HL-60 (cell line): ENCODE data around the gene SARS2.

ENCODE experiments used
- DNase-seq, 2 experiments: peaks; one replicate each; pipeline ENCODE4 v3.0.0-alpha.2; 2010 to 2020; ENCODE audit warnings: low read depth in 1 of 2, low spot score in 1 of 2
- H3K27ac ChIP-seq: fragments of 250-450 bp; sonication (Bioruptor Pico); replicated peaks from 2 replicates; pipeline ENCODE4 v1.5.1; 2020; ENCODE audit warnings: mild to moderate bottlenecking, moderate library complexity
- H3K27me3 ChIP-seq: fragments of 250-450 bp; sonication (Bioruptor Pico); 2 replicates; pipeline ENCODE4 v1.5.1; 2021; ENCODE audit warnings: mild to moderate bottlenecking, moderate library complexity; ENCODE audit not compliant: insufficient read depth, poor library complexity, severe bottlenecking
- H3K4me3 ChIP-seq: replicated peaks from 2 replicates; pipeline ENCODE4 v1.5.1; 2011; ENCODE audit warnings: mild to moderate bottlenecking, control low read depth, low read length; ENCODE audit not compliant: insufficient read depth
- GABPA ChIP-seq: IDR thresholded peaks from 2 replicates; pipeline ENCODE4 v1.6.1; 2012; ENCODE audit warnings: low read depth
- POLR2AphosphoS5 ChIP-seq: IDR thresholded peaks from 2 replicates; pipeline ENCODE4 v1.6.1; 2012; ENCODE audit warnings: low read depth
- SPI1 ChIP-seq: IDR thresholded peaks from 2 replicates; pipeline ENCODE4 v1.6.1; 2012; ENCODE audit warnings: low read depth, mild to moderate bottlenecking, borderline replicate concordance
- TF ChIP-seq, protein P1 (sequence below): IDR thresholded peaks from one replicate; pipeline ENCODE4 v1.5.1; 2011; ENCODE audit warnings: low read length, control low read depth, inconsistent platforms; ENCODE audit not compliant: insufficient read depth
- TF ChIP-seq, protein P2 (sequence below): IDR thresholded peaks from 2 replicates; pipeline ENCODE4 v1.6.1; 2012; ENCODE audit warnings: low read depth; ENCODE audit not compliant: insufficient replicate concordance

Gene SARS2

DNA sequence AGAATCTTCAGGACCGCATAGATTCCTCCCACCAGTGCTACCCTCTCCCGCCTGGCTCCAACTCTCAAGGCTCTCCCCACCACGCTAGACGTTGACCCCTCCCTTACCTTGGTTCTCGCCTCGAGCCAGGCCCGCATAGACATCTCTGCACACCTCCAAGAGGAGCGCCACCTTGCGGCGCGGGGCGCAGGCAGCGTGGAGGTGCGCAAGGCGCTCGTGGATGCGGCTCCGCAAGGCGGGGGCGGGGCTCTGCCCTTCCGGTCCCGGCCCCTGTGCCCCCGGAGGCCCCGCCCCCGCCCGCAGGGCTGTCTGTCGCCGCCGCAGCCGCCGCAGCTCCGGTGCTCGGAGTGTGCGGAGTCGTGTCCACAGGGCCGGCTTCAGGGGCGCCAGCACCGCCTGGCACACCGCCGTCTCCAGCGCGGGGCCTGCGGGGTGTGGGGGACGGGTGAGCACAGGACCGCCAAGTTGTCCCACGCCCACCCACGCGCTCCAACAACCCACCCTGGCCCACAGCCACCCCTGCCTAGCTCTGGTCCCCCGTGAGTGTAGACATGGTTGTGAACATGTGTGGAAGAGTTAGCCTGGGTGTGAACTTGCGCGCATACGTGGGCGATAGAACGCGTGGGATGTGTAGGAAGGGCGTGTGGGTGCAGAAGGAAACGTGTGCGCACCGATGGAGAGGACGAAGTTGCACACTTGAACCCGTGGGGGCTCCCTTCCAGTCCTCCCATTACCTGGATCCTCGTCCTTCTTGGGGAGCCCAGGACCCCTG, 60.5 kb downstream of the SARS2 start:
- 0 out of 2 replicates have a peak overlapping the region, but pooled peaks have one; percentile 9 for H3K27ac ChIP-seq
- peak; percentile 88 to 92 for DNase-seq
- H3K4me3 ChIP-seq = peak overlapping the region; percentile 36
- H3K27me3 ChIP-seq = no peaks in the 10 kb centered on the region
- TF ChIP-seq, protein P1, sequence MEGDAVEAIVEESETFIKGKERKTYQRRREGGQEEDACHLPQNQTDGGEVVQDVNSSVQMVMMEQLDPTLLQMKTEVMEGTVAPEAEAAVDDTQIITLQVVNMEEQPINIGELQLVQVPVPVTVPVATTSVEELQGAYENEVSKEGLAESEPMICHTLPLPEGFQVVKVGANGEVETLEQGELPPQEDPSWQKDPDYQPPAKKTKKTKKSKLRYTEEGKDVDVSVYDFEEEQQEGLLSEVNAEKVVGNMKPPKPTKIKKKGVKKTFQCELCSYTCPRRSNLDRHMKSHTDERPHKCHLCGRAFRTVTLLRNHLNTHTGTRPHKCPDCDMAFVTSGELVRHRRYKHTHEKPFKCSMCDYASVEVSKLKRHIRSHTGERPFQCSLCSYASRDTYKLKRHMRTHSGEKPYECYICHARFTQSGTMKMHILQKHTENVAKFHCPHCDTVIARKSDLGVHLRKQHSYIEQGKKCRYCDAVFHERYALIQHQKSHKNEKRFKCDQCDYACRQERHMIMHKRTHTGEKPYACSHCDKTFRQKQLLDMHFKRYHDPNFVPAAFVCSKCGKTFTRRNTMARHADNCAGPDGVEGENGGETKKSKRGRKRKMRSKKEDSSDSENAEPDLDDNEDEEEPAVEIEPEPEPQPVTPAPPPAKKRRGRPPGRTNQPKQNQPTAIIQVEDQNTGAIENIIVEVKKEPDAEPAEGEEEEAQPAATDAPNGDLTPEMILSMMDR = peak; percentile 67
- no peak for TF ChIP-seq SPI1

DNA sequence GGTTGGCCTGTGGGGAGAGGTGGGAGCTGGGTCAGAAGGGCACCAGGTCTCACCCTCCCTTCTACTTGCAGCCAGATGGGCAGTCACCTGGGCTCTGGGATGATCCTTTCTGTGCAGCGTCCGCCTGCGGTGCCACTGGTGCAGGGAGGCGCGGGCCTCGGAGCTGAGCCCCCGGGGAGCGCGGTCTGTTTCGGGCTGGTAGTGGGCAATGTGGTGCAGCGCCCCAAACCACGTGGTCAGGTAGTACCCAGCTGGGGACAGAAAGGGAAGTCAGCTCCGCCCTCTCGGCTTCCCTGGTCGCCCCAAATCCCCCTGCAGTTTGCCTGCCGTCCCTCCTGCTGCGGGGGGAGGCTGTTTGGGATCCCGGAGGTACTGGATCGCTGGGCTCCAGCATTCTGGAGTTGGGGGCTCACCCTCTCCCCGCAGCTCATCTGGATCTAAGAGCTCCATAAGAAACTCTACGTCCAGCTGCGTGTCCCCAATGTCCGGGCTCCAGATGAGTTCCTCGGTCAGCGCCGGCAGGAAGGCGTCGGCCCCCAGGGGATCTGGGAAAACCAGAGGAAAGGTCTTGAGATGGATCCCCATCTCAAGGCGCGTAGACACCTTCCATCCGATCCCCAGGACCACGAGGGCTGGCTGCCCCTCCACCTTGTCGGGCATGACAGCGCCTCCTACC, 61.3 kb downstream of the SARS2 start:
- peak overlapping the region; percentile 36 for H3K4me3 ChIP-seq
- no peaks in the 10 kb centered on the region for H3K27me3 ChIP-seq
- TF ChIP-seq, protein P1 = no peak
- peak; percentile 45; the same call in 1 of the 2 replicates for TF ChIP-seq SPI1
- H3K27ac ChIP-seq = 0 out of 2 replicates have a peak overlapping the region, but pooled peaks have one; percentile 9
- peak; percentile 59 to 65 for DNase-seq

DNA sequence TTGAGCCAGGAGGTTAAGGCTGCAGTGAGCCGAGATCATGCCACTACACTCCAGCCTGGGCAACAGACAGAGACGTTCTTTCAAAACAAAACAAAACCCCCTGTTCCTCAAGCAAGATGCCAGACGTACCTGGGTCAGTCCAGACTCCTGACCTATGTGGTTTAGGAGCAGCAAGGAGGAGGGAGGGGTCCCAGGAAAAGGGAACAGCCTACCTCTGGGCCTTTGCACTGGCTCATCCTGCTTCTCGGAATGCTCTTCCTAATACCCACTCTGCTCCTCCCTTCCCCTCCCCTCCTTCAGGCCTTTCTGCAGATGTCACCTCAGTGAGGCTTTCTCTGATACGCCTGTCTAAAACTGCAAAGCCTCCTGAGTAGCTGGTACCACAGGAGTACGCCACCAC, 62.0 kb downstream of the SARS2 start:
- TF ChIP-seq GABPA = no peak
- TF ChIP-seq POLR2AphosphoS5 = no peak
- no peak for TF ChIP-seq SPI1
- TF ChIP-seq, protein P2, sequence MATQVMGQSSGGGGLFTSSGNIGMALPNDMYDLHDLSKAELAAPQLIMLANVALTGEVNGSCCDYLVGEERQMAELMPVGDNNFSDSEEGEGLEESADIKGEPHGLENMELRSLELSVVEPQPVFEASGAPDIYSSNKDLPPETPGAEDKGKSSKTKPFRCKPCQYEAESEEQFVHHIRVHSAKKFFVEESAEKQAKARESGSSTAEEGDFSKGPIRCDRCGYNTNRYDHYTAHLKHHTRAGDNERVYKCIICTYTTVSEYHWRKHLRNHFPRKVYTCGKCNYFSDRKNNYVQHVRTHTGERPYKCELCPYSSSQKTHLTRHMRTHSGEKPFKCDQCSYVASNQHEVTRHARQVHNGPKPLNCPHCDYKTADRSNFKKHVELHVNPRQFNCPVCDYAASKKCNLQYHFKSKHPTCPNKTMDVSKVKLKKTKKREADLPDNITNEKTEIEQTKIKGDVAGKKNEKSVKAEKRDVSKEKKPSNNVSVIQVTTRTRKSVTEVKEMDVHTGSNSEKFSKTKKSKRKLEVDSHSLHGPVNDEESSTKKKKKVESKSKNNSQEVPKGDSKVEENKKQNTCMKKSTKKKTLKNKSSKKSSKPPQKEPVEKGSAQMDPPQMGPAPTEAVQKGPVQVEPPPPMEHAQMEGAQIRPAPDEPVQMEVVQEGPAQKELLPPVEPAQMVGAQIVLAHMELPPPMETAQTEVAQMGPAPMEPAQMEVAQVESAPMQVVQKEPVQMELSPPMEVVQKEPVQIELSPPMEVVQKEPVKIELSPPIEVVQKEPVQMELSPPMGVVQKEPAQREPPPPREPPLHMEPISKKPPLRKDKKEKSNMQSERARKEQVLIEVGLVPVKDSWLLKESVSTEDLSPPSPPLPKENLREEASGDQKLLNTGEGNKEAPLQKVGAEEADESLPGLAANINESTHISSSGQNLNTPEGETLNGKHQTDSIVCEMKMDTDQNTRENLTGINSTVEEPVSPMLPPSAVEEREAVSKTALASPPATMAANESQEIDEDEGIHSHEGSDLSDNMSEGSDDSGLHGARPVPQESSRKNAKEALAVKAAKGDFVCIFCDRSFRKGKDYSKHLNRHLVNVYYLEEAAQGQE = no peak
- TF ChIP-seq, protein P1 = no peak
- H3K27ac ChIP-seq = no peak overlapping the region
- no peak overlapping the region for H3K4me3 ChIP-seq
- DNase-seq = no peak
- no peaks in the 10 kb centered on the region for H3K27me3 ChIP-seq

DNA sequence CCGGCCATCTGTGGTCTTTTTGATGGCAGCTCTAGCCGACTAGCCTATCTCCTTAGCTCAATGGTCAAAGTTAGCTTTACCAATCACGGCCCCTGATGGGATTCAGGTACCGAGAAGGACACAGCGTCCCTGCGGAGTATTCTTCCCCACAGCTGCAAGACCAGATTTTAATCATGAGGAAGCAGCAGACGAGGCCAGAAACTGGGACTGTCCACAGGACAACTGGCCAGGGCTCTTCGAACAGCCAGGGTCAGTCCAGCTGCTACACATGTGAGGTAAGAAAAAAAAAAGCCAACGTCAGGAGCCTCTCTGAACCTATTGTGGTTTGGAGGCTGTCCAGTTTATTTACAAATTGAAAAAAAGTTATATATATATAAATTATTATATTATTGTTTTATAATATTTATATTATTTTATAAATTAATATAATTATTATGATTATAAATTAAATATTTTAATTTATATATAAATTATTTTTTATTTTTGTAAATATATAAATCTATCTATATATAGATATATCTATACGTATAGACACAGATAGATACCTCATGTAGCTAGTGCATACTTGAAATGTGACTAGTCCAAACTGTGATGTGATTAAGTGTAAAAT, 63.3 kb downstream of the SARS2 start:
- Histone ChIP-seq H3K4me3 (no peak overlapping the region), H3K27ac (no peak overlapping the region)

More for the DNA sequence above, 63.3 kb downstream of the SARS2 start:
- H3K27me3 ChIP-seq = no peaks in the 10 kb centered on the region
- TF ChIP-seq POLR2AphosphoS5 = no peak
- no peak for TF ChIP-seq GABPA
- TF ChIP-seq, protein P2 = no peak
- no peak for TF ChIP-seq SPI1
- TF ChIP-seq, protein P1 = no peak
- DNase-seq = no peak
